Caco-2 (cell line): ENCODE results near the gene RPUSD1. TPM values are rescaled to one million over a fixed set of nuclear protein-coding genes. Genes with fewer than 3 reads are reported as not detected.

Experiments
- BruUV-seq: library from RNA; stranded (reverse); fragments of 400-500 nt; replicated peaks from 2 replicates; lab custom pipeline; 2021; lab: Mats Ljungman, UMichigan
- CTCF ChIA-PET: fragments of 300-600 bp; sonication (Branson Sonifier 250); formaldehyde crosslinking; loops from one replicate; lab custom pipeline; 2022; ENCODE audit warnings: antibody characterized with exemption; lab: Charles Lee
- POLR2A ChIA-PET: fragments of 300-600 bp; sonication (Branson Sonifier 250); formaldehyde crosslinking; loops from one replicate; lab custom pipeline; 2022; ENCODE audit warnings: antibody characterized with exemption; lab: Charles Lee
- DNase-seq, 2 experiments: peaks; one replicate each; pipeline versions ENCODE4 v3.0.0 to v3.0.0-alpha.2; 2020 to 2022
- H3K27me3 ChIP-seq: replicated peaks from 2 replicates; pipeline ENCODE4 v1.6.0; 2011; ENCODE audit warnings: low read length; ENCODE audit not compliant: control insufficient read depth, insufficient read depth
- H3K36me3 ChIP-seq: 2 replicates; pipeline ENCODE4 v1.5.1; 2011; ENCODE audit warnings: low read length; ENCODE audit not compliant: control insufficient read depth, insufficient read depth
- H3K4me1 ChIP-seq: fragments of 250-450 bp; sonication (Bioruptor Pico); 2 replicates; pipeline ENCODE4 v1.5.1; 2020; ENCODE audit warnings: mild to moderate bottlenecking
- H3K4me3 ChIP-seq: 2 replicates; pipeline ENCODE4 v1.5.1; 2011; ENCODE audit warnings: low read depth, mild to moderate bottlenecking, control low read depth, low read length
- H3K9me3 ChIP-seq: fragments of 250-450 bp; sonication (Bioruptor Pico); 2 replicates; pipeline ENCODE4 v1.5.1; 2020; ENCODE audit warnings: mild to moderate bottlenecking, moderate library complexity
- H3K27ac Mint-ChIP-seq: one replicate; pipeline ENCODE4 v1.8.0; 2022; ENCODE audit warnings: mixed read lengths; ENCODE audit not compliant: unreplicated experiment
- H3K27me3 Mint-ChIP-seq: one replicate; pipeline ENCODE4 v1.8.0; 2022; ENCODE audit warnings: mixed read lengths; ENCODE audit not compliant: insufficient read depth, unreplicated experiment
- H3K36me3 Mint-ChIP-seq: one replicate; pipeline ENCODE4 v1.8.0; 2022; ENCODE audit warnings: mild to moderate bottlenecking, mixed read lengths; ENCODE audit not compliant: insufficient read depth, unreplicated experiment
- H3K4me1 Mint-ChIP-seq: one replicate; pipeline ENCODE4 v1.8.0; 2022; ENCODE audit warnings: low read depth, mixed read lengths; ENCODE audit not compliant: unreplicated experiment
- H3K4me3 Mint-ChIP-seq: one replicate; pipeline ENCODE4 v1.8.0; 2022; ENCODE audit warnings: mild to moderate bottlenecking, moderate library complexity, mixed read lengths; ENCODE audit not compliant: unreplicated experiment
- H3K9me3 Mint-ChIP-seq: one replicate; pipeline ENCODE4 v1.8.0; 2022; ENCODE audit warnings: mixed read lengths; ENCODE audit not compliant: unreplicated experiment
- CTCF ChIP-seq, 2 experiments: fragments of 200-600 bp in 1 of 2; IDR thresholded peaks; 1 replicate in 1 of 2; 2 replicates in 1 of 2; pipeline versions ENCODE4 v1.5.1 to v1.8.0; 2011 to 2022; ENCODE audit warnings: antibody characterized with exemption in 1 of 2, control low read depth in 1 of 2, inconsistent platforms in 1 of 2, low read depth in 1 of 2, low read length in 1 of 2, mild to moderate bottlenecking in 1 of 2, moderate library complexity in 1 of 2; ENCODE audit not compliant: insufficient read depth in 1 of 2, severe bottlenecking in 1 of 2, unreplicated experiment in 1 of 2
- intact Hi-C: fragments of 100-400 bp; cut with micrococcal nuclease; formaldehyde crosslinking; loops from one replicate; pipeline ENCODE4 v1.10.0; 2022; ENCODE audit not compliant: unreplicated experiment
- total RNA-seq: library from RNA; stranded (reverse); gene quantifications from 2 replicates; pipeline ENCODE4 v1.2.3, GENCODE V29; 2022

Gene RPUSD1
- total RNA-seq, 1 experiment from 2014 or later = 44.0 TPM

- BruUV-seq = no TSS peak
- H3K27ac Mint-ChIP-seq = peak overlapping the region; percentile 94
- H3K36me3 Mint-ChIP-seq = peaks cover 15% of the 10 kb centered on the region
- ChIA-PET CTCF (interaction anchor here (1.2 kb wide), 1 partner anchor 19 kb away, joined by 3 read pairs; the partner anchor contains the start of genes CHTF18 and RPUSD1), POLR2A (interaction anchor here (0.5 kb wide), 1 partner anchor 812 kb away, joined by 3 read pairs; no protein-coding TSS in a partner anchor)
- peak overlapping the region; percentile 76 for H3K4me3 ChIP-seq
- no peaks in the 10 kb centered on the region for H3K27me3 ChIP-seq
- no peaks in the 10 kb centered on the region for H3K4me1 ChIP-seq
- intact Hi-C loops = no loop called here
- no peak for TF ChIP-seq CTCF (IDR thresholded peaks at IDR 0.05; ENCODE audit: insufficient read depth in 1 of 2, low read depth in 1 of 2, low read length in 1 of 2, severe bottlenecking in 1 of 2, unreplicated experiment in 1 of 2)
- no peaks in the 10 kb centered on the region for H3K9me3 Mint-ChIP-seq
- no peaks in the 10 kb centered on the region for H3K4me1 Mint-ChIP-seq
- H3K36me3 ChIP-seq = no peaks in the 10 kb centered on the region
- peak overlapping the region; percentile 96 for H3K4me3 Mint-ChIP-seq
- peak; percentile 92 to 94 for DNase-seq
- H3K9me3 ChIP-seq = no peaks in the 10 kb centered on the region
- H3K27me3 Mint-ChIP-seq = no peaks in the 10 kb centered on the region
These were observed 19.3 kb upstream of the RPUSD1 start for GRCh38 chr16:807347-808084.

- Histone ChIP-seq H3K4me1 (peaks cover 4% of the 10 kb centered on the region), H3K4me3 (no peak overlapping the region), H3K27me3 (no peaks in the 10 kb centered on the region), H3K36me3 (no peaks in the 10 kb centered on the region), H3K9me3 (no peaks in the 10 kb centered on the region)
- no peak for TF ChIP-seq CTCF (IDR thresholded peaks at IDR 0.05; ENCODE audit: insufficient read depth in 1 of 2, low read depth in 1 of 2, low read length in 1 of 2, severe bottlenecking in 1 of 2, unreplicated experiment in 1 of 2)
- ChIA-PET POLR2A (interaction anchor here (0.6 kb wide), 1 partner anchor 62 kb away, joined by 5 read pairs; no protein-coding TSS in a partner anchor), CTCF (no interaction called here)
- no peaks in the 10 kb centered on the region for H3K4me1 Mint-ChIP-seq
- DNase-seq = no peak
- intact Hi-C loops = no loop called here
- peaks cover 18% of the 10 kb centered on the region for H3K36me3 Mint-ChIP-seq
- H3K9me3 Mint-ChIP-seq = no peaks in the 10 kb centered on the region
- H3K27me3 Mint-ChIP-seq = no peaks in the 10 kb centered on the region
- no TSS peak for BruUV-seq
- no peak overlapping the region for H3K4me3 Mint-ChIP-seq
- no peak overlapping the region for H3K27ac Mint-ChIP-seq
These were observed 17.3 kb upstream of the RPUSD1 start for GRCh38 chr16:805474-805873.

- no peaks in the 10 kb centered on the region for H3K27me3 Mint-ChIP-seq
- no peak overlapping the region for H3K4me3 Mint-ChIP-seq
- DNase-seq = no peak
- no peaks in the 10 kb centered on the region for H3K9me3 Mint-ChIP-seq
- no peaks in the 10 kb centered on the region for H3K4me1 Mint-ChIP-seq
- no TSS peak for BruUV-seq
- peak overlapping the region; percentile 21 for H3K27ac Mint-ChIP-seq
- intact Hi-C loops = no loop called here
- Histone ChIP-seq H3K36me3 (no peaks in the 10 kb centered on the region), H3K4me3 (no peak overlapping the region), H3K4me1 (peaks cover 9% of the 10 kb centered on the region), H3K27me3 (no peaks in the 10 kb centered on the region), H3K9me3 (no peaks in the 10 kb centered on the region)
- CTCF ChIA-PET = interaction anchor here (1.0 kb wide), 1 partner anchor 92 kb away, joined by 10 read pairs; no protein-coding TSS in a partner anchor
- POLR2A ChIA-PET = interaction anchor here (2.1 kb wide), 1 partner anchor 16 kb away, joined by 8 read pairs; the partner anchor contains the start of genes CHTF18 and RPUSD1
- no peak for TF ChIP-seq CTCF (IDR thresholded peaks at IDR 0.05; ENCODE audit: insufficient read depth in 1 of 2, low read depth in 1 of 2, low read length in 1 of 2, severe bottlenecking in 1 of 2, unreplicated experiment in 1 of 2)
- peaks cover 18% of the 10 kb centered on the region for H3K36me3 Mint-ChIP-seq
These were observed 16.2 kb upstream of the RPUSD1 start for GRCh38 chr16:804193-805048.
